ENCODE data around the gene PROSER3. TPM values are rescaled to one million over a fixed set of nuclear protein-coding genes. Genes with fewer than 3 reads are reported as not detected.

The PROSER3 gene
- total and polyA plus RNA-seq, 9 of the 15 experiments (the other 6 are each of a cell fraction or from before 2014, with no cell fraction given) = 1.0 to 39.5 (median 5.1) TPM

DNA sequence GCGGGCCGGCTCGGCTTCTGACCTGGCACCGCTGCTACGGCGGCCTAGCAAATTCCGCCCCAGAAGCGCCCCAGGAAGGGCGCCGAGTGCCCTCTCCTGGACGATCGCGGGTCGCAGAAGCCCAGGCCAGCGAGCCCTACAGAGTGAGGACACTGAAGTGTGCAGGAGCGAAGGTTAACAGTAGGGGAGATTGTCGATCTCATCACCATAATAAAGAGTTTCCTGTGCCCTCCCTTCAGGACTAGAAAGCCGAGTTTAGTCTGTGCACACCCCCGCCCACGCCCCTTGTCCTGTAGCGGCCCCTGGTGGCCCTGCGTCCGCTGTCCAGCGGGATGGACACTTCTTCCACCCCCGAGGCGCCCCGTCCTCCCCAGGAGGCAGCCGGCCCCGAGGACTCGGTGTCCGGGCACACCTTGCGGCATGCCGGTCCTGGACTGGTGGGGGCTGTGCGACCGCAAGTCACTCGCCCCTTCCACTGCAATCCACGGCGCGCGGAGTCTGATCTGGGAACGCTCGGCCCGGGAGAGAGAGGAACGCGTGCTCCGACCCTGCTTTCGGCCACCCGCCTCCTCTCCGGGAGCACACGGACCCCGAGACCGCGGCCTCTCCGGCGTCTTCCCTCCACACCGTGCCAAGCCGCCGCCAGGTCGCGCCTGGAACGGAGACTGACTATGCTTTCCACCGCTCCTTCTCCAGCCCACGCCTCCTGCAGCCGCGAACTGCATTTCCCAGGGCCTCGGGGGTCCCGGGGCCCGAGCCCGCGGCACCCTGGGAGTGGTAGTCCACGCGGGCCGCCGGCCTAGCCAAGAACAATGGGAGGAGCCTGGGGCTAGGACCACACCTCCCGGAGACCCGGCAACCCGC, 40.9 kb upstream of the PROSER3 start (continued):
- no peak for TF ChIP-seq KDM1A (IDR thresholded peaks at IDR 0.05)
- TF ChIP-seq U2AF1 (optimal IDR thresholded peaks at IDR 0.05; ENCODE audit: low read depth, low read length) = peak; percentile 66
- TF ChIP-seq ZNF124 (CRISPR knock-in tag; IDR thresholded peaks at IDR 0.05) = no peak
- TF ChIP-seq, protein P1, sequence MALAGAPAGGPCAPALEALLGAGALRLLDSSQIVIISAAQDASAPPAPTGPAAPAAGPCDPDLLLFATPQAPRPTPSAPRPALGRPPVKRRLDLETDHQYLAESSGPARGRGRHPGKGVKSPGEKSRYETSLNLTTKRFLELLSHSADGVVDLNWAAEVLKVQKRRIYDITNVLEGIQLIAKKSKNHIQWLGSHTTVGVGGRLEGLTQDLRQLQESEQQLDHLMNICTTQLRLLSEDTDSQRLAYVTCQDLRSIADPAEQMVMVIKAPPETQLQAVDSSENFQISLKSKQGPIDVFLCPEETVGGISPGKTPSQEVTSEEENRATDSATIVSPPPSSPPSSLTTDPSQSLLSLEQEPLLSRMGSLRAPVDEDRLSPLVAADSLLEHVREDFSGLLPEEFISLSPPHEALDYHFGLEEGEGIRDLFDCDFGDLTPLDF (CRISPR knock-in tag; IDR thresholded peaks at IDR 0.05) = no peak
- no peak for TF ChIP-seq HNRNPK (IDR thresholded peaks at IDR 0.05; ENCODE audit: low read depth, low read length, poor library complexity, severe bottlenecking)
- TF ChIP-seq BACH1 (tag; IDR thresholded peaks at IDR 0.05) = no peak
- TF ChIP-seq SLC30A9 (CRISPR knock-in tag; IDR thresholded peaks at IDR 0.05) = no peak
- TF ChIP-seq TRIM28 (IDR thresholded peaks at IDR 0.05) = no peak
- TF ChIP-seq, protein P2, sequence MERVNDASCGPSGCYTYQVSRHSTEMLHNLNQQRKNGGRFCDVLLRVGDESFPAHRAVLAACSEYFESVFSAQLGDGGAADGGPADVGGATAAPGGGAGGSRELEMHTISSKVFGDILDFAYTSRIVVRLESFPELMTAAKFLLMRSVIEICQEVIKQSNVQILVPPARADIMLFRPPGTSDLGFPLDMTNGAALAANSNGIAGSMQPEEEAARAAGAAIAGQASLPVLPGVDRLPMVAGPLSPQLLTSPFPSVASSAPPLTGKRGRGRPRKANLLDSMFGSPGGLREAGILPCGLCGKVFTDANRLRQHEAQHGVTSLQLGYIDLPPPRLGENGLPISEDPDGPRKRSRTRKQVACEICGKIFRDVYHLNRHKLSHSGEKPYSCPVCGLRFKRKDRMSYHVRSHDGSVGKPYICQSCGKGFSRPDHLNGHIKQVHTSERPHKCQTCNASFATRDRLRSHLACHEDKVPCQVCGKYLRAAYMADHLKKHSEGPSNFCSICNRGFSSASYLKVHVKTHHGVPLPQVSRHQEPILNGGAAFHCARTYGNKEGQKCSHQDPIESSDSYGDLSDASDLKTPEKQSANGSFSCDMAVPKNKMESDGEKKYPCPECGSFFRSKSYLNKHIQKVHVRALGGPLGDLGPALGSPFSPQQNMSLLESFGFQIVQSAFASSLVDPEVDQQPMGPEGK (CRISPR knock-in tag; IDR thresholded peaks at IDR 0.05; ENCODE audit: borderline replicate concordance) = no peak
- peak; percentile 88 for TF ChIP-seq POLR2G (IDR thresholded peaks at IDR 0.05; ENCODE audit: low read depth, low read length)
- TF ChIP-seq, protein P3, sequence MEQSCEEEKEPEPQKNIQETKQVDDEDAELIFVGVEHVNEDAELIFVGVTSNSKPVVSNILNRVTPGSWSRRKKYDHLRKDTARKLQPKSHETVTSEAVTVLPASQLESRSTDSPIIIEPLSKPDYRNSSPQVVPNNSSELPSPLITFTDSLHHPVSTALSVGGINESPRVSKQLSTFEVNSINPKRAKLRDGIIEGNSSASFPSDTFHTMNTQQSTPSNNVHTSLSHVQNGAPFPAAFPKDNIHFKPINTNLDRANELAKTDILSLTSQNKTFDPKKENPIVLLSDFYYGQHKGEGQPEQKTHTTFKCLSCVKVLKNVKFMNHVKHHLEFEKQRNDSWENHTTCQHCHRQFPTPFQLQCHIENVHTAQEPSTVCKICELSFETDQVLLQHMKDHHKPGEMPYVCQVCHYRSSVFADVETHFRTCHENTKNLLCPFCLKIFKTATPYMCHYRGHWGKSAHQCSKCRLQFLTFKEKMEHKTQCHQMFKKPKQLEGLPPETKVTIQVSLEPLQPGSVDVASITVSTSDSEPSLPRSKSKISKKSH (CRISPR knock-in tag; IDR thresholded peaks at IDR 0.05) = no peak
- no peak for TF ChIP-seq NR2F6 (CRISPR knock-in tag; IDR thresholded peaks at IDR 0.05)
- TF ChIP-seq, protein P4, sequence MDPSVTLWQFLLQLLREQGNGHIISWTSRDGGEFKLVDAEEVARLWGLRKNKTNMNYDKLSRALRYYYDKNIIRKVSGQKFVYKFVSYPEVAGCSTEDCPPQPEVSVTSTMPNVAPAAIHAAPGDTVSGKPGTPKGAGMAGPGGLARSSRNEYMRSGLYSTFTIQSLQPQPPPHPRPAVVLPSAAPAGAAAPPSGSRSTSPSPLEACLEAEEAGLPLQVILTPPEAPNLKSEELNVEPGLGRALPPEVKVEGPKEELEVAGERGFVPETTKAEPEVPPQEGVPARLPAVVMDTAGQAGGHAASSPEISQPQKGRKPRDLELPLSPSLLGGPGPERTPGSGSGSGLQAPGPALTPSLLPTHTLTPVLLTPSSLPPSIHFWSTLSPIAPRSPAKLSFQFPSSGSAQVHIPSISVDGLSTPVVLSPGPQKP (CRISPR knock-in tag; IDR thresholded peaks at IDR 0.05) = no peak
- no peak for TF ChIP-seq MED1 (CRISPR knock-in tag; IDR thresholded peaks at IDR 0.05; ENCODE audit: borderline replicate concordance)
- TF ChIP-seq NFYB (IDR thresholded peaks at IDR 0.05; ENCODE audit: extremely low read depth, insufficient read length) = no peak
- TF ChIP-seq JUND (IDR thresholded peaks at IDR 0.05; ENCODE audit: borderline replicate concordance, low read depth, low read length) = peak; percentile 67
- no peak for TF ChIP-seq JUND (tag; IDR thresholded peaks at IDR 0.05; ENCODE audit: borderline replicate concordance, low read depth, low read length)
- TF ChIP-seq JUN (IDR thresholded peaks at IDR 0.05; ENCODE audit: borderline replicate concordance, low read depth, low read length) = 0 out of 2 replicates have a peak, but pooled peaks have one; percentile 15
- TF ChIP-seq JUN (CRISPR knock-in tag; IDR thresholded peaks at IDR 0.05; ENCODE audit: borderline replicate concordance) = no peak
- no peak for TF ChIP-seq ETS2 (tag; IDR thresholded peaks at IDR 0.05; ENCODE audit: borderline replicate concordance, poor library complexity, severe bottlenecking)
- TF ChIP-seq ZNF699 (CRISPR knock-in tag; IDR thresholded peaks at IDR 0.05; ENCODE audit: insufficient replicate concordance) = no peak

Measured in K562 (cell line).